Activated B cell treated with CpG ODN at 0.5 μM for 24 hours (primary cell): ENCODE measurements around the gene DELE1. TPM values are rescaled to one million over a fixed set of nuclear protein-coding genes. Genes with fewer than 3 reads are reported as not detected.

Experiments
- ATAC-seq: fragments of 200-7000 bp; cut with Tn5 transposase; one replicate; pipeline ENCODE4 v1.10.0; 2021; ENCODE audit warnings: low read depth, mild to moderate bottlenecking, moderate library complexity
- CTCF ChIA-PET: fragments of 350-600 bp; sonication (Branson Sonifier 250); formaldehyde crosslinking; loops from one replicate; lab custom pipeline; 2021; ENCODE audit warnings: antibody characterized with exemption; lab: Charles Lee
- POLR2A ChIA-PET: fragments of 350-600 bp; sonication (Branson Sonifier 250); formaldehyde crosslinking; loops from one replicate; lab custom pipeline; 2021; ENCODE audit warnings: antibody characterized with exemption; lab: Charles Lee
- DNase-seq: peaks from one replicate; pipeline ENCODE4 v3.0.0; 2022
- H3K27ac Mint-ChIP-seq: one replicate; pipeline ENCODE4 v1.8.0; 2020; ENCODE audit warnings: mixed read lengths
- H3K27me3 Mint-ChIP-seq: one replicate; pipeline ENCODE4 v1.8.0; 2021; ENCODE audit warnings: mixed read lengths
- H3K36me3 Mint-ChIP-seq: one replicate; pipeline ENCODE4 v1.8.0; 2021; ENCODE audit warnings: low read depth, mixed read lengths
- H3K4me1 Mint-ChIP-seq: one replicate; pipeline ENCODE4 v1.8.0; 2021; ENCODE audit warnings: mixed read lengths
- H3K4me3 Mint-ChIP-seq: one replicate; pipeline ENCODE4 v1.8.0; 2020; ENCODE audit warnings: mild to moderate bottlenecking, mixed read lengths
- H3K9me3 Mint-ChIP-seq: one replicate; pipeline ENCODE4 v1.8.0; 2020; ENCODE audit warnings: mixed read lengths
- CTCF ChIP-seq: fragments of 200-600 bp; IDR thresholded peaks from one replicate; pipeline ENCODE4 v1.8.0; 2022; ENCODE audit warnings: antibody characterized with exemption, mild to moderate bottlenecking
- intact Hi-C: fragments of 100-400 bp; cut with micrococcal nuclease; formaldehyde crosslinking; loops from one replicate; pipeline ENCODE4 v1.15.1; 2024
- total RNA-seq: library from RNA; stranded (reverse); gene quantifications from 2 replicates; pipeline ENCODE4 v1.2.3, GENCODE V29; 2022

DELE1 gene
- total RNA-seq, 1 donor from 2014 or later = 114 TPM

- H3K4me3 Mint-ChIP-seq = no peak overlapping the region
- peaks cover 28% of the 10 kb centered on the region for H3K36me3 Mint-ChIP-seq
- no peak for ATAC-seq
- TF ChIP-seq CTCF = no peak
- ChIA-PET POLR2A (interaction anchor here (0.6 to 1.1 kb wide), 2 partner anchors 15 to 195 kb away, joined by 3 to 12 read pairs; no protein-coding TSS in a partner anchor), CTCF (interaction anchor here (4.3 kb wide), 1 partner anchor 18 kb away, joined by 16 read pairs; no protein-coding TSS in a partner anchor)
- no peak overlapping the region for H3K27ac Mint-ChIP-seq
- intact Hi-C loops = no loop called here
- H3K9me3 Mint-ChIP-seq = no peaks in the 10 kb centered on the region
- no peaks in the 10 kb centered on the region for H3K27me3 Mint-ChIP-seq
- DNase-seq = no peak
- H3K4me1 Mint-ChIP-seq = no peaks in the 10 kb centered on the region
Measured at GRCh38 chr5:141942185-141942857, 18.6 kb downstream of the DELE1 start.

- no peak for TF ChIP-seq CTCF
- no peak for DNase-seq
- no peak overlapping the region for H3K27ac Mint-ChIP-seq
- POLR2A ChIA-PET = no interaction called here
- CTCF ChIA-PET = interaction anchor here (4.3 kb wide), 1 partner anchor 16 kb away, joined by 16 read pairs; no protein-coding TSS in a partner anchor
- peaks cover 18% of the 10 kb centered on the region for H3K36me3 Mint-ChIP-seq
- H3K9me3 Mint-ChIP-seq = no peaks in the 10 kb centered on the region
- no peaks in the 10 kb centered on the region for H3K4me1 Mint-ChIP-seq
- intact Hi-C loops = no loop called here
- no peak for ATAC-seq
- H3K4me3 Mint-ChIP-seq = no peak overlapping the region
- H3K27me3 Mint-ChIP-seq = no peaks in the 10 kb centered on the region
Measured at GRCh38 chr5:141944076-141944475, 20.4 kb downstream of the DELE1 start.

GRCh38 chr5:141945511-141946051 lies 21.9 kb downstream of the DELE1 start:
- no peak overlapping the region for H3K27ac Mint-ChIP-seq
- no peaks in the 10 kb centered on the region for H3K9me3 Mint-ChIP-seq
- no peak overlapping the region for H3K4me3 Mint-ChIP-seq
- H3K4me1 Mint-ChIP-seq = no peaks in the 10 kb centered on the region
- no peak for DNase-seq
- TF ChIP-seq CTCF = no peak
- intact Hi-C loops = no loop called here
- H3K27me3 Mint-ChIP-seq = no peaks in the 10 kb centered on the region
- ChIA-PET CTCF (interaction anchor here (1.3 kb wide), 1 partner anchor 15 kb away, joined by 5 read pairs; no protein-coding TSS in a partner anchor), POLR2A (no interaction called here)
- no peak for ATAC-seq
- peaks cover 6% of the 10 kb centered on the region for H3K36me3 Mint-ChIP-seq

GRCh38 chr5:141947316-141947715 lies 23.6 kb downstream of the DELE1 start:
- no peak for DNase-seq
- no peak overlapping the region for H3K4me3 Mint-ChIP-seq
- peaks cover 4% of the 10 kb centered on the region for H3K4me1 Mint-ChIP-seq
- no peak for ATAC-seq
- H3K27ac Mint-ChIP-seq = no peak overlapping the region
- TF ChIP-seq CTCF = no peak
- ChIA-PET CTCF (interaction anchor here (0.7 kb wide), 1 partner anchor 22 kb away, joined by 3 read pairs; the partner anchor contains the start of gene RNF14), POLR2A (no interaction called here)
- intact Hi-C loops = no loop called here
- H3K9me3 Mint-ChIP-seq = no peaks in the 10 kb centered on the region
- no peaks in the 10 kb centered on the region for H3K27me3 Mint-ChIP-seq
- H3K36me3 Mint-ChIP-seq = no peaks in the 10 kb centered on the region

GRCh38 chr5:141948812-141949211 lies 25.1 kb downstream of the DELE1 start:
- ATAC-seq = no peak
- Mint-ChIP-seq H3K4me1 (peaks cover 4% of the 10 kb centered on the region), H3K27ac (no peak overlapping the region), H3K27me3 (no peaks in the 10 kb centered on the region), H3K36me3 (no peaks in the 10 kb centered on the region), H3K4me3 (no peak overlapping the region), H3K9me3 (no peaks in the 10 kb centered on the region)
- POLR2A ChIA-PET = no interaction called here
- intact Hi-C loops = no loop called here
- CTCF ChIA-PET = interaction anchor here (0.6 kb wide), 1 partner anchor 62 kb away, joined by 3 read pairs; no protein-coding TSS in a partner anchor
- DNase-seq = no peak
- no peak for TF ChIP-seq CTCF
